ENCODE measurements around the gene CEP76. TPM values are rescaled to one million over a fixed set of nuclear protein-coding genes. Genes with fewer than 3 reads are reported as not detected.

CEP76 gene
- polyA plus RNA-seq, 1 donor from 2014 or later = 21.4 TPM

- Histone ChIP-seq H3K36me3 (ENCODE audit: insufficient read depth, low read length) (no peaks in the 10 kb centered on the region), H3K27me3 (ENCODE audit: insufficient read depth, low read depth, low read length) (no peaks in the 10 kb centered on the region), H4K20me1 (ENCODE audit: insufficient read depth) (no peaks in the 10 kb centered on the region), H3K79me2 (replicated peaks; ENCODE audit: insufficient read depth, low read length) (no peaks in the 10 kb centered on the region), H3K9me2 (ENCODE audit: insufficient read depth, low read length) (no peaks in the 10 kb centered on the region), H3K4me2 (ENCODE audit: low read length) (no peak overlapping the region), H2AFZ (ENCODE audit: low read depth, low read length) (no peak overlapping the region), H3K27ac (ENCODE audit: low read length) (no peak overlapping the region), H3K9me3 (ENCODE audit: low read length) (no peaks in the 10 kb centered on the region), H3K9ac (ENCODE audit: low read length) (no peak overlapping the region), H3K4me3 (ENCODE audit: low read length) (no peak overlapping the region), H3F3A (ENCODE audit: insufficient read depth, low read length, poor library complexity, severe bottlenecking) (no peaks in the 10 kb centered on the region)
- TF ChIP-seq MXI1 (conservative IDR thresholded peaks at IDR 0.05; ENCODE audit: poor library complexity, severe bottlenecking) (no peak), POLR2AphosphoS5 (IDR thresholded peaks at IDR 0.05) (no peak), SMC3 (conservative IDR thresholded peaks at IDR 0.05; ENCODE audit: poor library complexity) (no peak), TAF1 (IDR thresholded peaks at IDR 0.05; ENCODE audit: low read depth) (no peak), EZH2 (IDR thresholded peaks at IDR 0.05; ENCODE audit: borderline replicate concordance, insufficient read depth, low read length, poor library complexity, severe bottlenecking) (no peak), EP300 (conservative IDR thresholded peaks at IDR 0.05; ENCODE audit: poor library complexity, severe bottlenecking) (no peak), RAD21 (conservative IDR thresholded peaks at IDR 0.05) (no peak), CTCF (IDR thresholded peaks at IDR 0.05; ENCODE audit: poor library complexity, severe bottlenecking) (no peak)
- TF ChIP-seq, protein P1, sequence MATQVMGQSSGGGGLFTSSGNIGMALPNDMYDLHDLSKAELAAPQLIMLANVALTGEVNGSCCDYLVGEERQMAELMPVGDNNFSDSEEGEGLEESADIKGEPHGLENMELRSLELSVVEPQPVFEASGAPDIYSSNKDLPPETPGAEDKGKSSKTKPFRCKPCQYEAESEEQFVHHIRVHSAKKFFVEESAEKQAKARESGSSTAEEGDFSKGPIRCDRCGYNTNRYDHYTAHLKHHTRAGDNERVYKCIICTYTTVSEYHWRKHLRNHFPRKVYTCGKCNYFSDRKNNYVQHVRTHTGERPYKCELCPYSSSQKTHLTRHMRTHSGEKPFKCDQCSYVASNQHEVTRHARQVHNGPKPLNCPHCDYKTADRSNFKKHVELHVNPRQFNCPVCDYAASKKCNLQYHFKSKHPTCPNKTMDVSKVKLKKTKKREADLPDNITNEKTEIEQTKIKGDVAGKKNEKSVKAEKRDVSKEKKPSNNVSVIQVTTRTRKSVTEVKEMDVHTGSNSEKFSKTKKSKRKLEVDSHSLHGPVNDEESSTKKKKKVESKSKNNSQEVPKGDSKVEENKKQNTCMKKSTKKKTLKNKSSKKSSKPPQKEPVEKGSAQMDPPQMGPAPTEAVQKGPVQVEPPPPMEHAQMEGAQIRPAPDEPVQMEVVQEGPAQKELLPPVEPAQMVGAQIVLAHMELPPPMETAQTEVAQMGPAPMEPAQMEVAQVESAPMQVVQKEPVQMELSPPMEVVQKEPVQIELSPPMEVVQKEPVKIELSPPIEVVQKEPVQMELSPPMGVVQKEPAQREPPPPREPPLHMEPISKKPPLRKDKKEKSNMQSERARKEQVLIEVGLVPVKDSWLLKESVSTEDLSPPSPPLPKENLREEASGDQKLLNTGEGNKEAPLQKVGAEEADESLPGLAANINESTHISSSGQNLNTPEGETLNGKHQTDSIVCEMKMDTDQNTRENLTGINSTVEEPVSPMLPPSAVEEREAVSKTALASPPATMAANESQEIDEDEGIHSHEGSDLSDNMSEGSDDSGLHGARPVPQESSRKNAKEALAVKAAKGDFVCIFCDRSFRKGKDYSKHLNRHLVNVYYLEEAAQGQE (IDR thresholded peaks at IDR 0.05; ENCODE audit: borderline replicate concordance) = no peak
Measured at GRCh38 chr18:12750076-12750714, 47.7 kb upstream of the CEP76 start.

- no peaks in the 10 kb centered on the region for H3F3A ChIP-seq (ENCODE audit: insufficient read depth, low read length, poor library complexity, severe bottlenecking)
- no peak overlapping the region for H2AFZ ChIP-seq (ENCODE audit: low read depth, low read length)
- no peaks in the 10 kb centered on the region for H3K36me3 ChIP-seq (ENCODE audit: insufficient read depth, low read length)
- no peak overlapping the region for H3K4me2 ChIP-seq (ENCODE audit: low read length)
- H3K27me3 ChIP-seq (ENCODE audit: insufficient read depth, low read depth, low read length) = no peaks in the 10 kb centered on the region
- no peak overlapping the region for H3K9ac ChIP-seq (ENCODE audit: low read length)
- TF ChIP-seq EZH2 (IDR thresholded peaks at IDR 0.05; ENCODE audit: borderline replicate concordance, insufficient read depth, low read length, poor library complexity, severe bottlenecking) = no peak
- H3K9me2 ChIP-seq (ENCODE audit: insufficient read depth, low read length) = no peaks in the 10 kb centered on the region
- no peaks in the 10 kb centered on the region for H4K20me1 ChIP-seq (ENCODE audit: insufficient read depth)
- no peaks in the 10 kb centered on the region for H3K79me2 ChIP-seq (replicated peaks; ENCODE audit: insufficient read depth, low read length)
- no peak overlapping the region for H3K27ac ChIP-seq (ENCODE audit: low read length)
- H3K4me3 ChIP-seq (ENCODE audit: low read length) = no peak overlapping the region
- H3K9me3 ChIP-seq (ENCODE audit: low read length) = no peaks in the 10 kb centered on the region
Measured at GRCh38 chr18:12749121-12749520, 46.6 kb upstream of the CEP76 start.

All from neural cell (in vitro differentiated cells).